ENCODE results near the gene KAT7.
A peak's percentile ranks its signal among the peaks of the same experiment; 100 is the strongest.

KAT7 gene

DNA sequence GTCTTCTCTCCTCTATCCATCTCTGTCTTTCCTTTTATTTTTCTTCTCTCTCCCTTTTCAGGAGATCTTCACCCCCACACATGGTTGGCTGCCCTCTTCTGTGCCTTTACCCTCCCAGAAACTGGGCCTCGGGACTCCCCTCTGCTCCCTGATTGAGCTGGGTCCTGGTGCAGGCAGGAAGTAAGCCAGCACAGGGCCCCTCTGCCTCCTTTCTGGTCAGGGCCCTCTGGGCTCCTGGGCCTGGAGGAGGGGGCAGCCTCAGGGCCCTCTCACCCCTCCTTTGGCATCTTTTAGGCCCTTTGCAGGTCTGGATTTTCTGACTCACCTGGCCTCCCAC, 80.5 kb downstream of the KAT7 start:
- no peak overlapping the region for H3K4me3 ChIP-seq (ENCODE audit: low read depth in 1 of 2, low read length in 2 of 2)
- H2AFZ ChIP-seq (ENCODE audit: low read depth, low read length), result no peak overlapping the region
- TF ChIP-seq, protein P1, sequence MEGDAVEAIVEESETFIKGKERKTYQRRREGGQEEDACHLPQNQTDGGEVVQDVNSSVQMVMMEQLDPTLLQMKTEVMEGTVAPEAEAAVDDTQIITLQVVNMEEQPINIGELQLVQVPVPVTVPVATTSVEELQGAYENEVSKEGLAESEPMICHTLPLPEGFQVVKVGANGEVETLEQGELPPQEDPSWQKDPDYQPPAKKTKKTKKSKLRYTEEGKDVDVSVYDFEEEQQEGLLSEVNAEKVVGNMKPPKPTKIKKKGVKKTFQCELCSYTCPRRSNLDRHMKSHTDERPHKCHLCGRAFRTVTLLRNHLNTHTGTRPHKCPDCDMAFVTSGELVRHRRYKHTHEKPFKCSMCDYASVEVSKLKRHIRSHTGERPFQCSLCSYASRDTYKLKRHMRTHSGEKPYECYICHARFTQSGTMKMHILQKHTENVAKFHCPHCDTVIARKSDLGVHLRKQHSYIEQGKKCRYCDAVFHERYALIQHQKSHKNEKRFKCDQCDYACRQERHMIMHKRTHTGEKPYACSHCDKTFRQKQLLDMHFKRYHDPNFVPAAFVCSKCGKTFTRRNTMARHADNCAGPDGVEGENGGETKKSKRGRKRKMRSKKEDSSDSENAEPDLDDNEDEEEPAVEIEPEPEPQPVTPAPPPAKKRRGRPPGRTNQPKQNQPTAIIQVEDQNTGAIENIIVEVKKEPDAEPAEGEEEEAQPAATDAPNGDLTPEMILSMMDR (IDR thresholded peaks at IDR 0.05; ENCODE audit: borderline replicate concordance, extremely low read depth, low read length, poor library complexity, severe bottlenecking), result no peak
- TF ChIP-seq EZH2 (IDR thresholded peaks at IDR 0.05; ENCODE audit: borderline replicate concordance, low read depth, low read length, severe bottlenecking), result no peak
- no peaks in the 10 kb centered on the region for H3K79me2 ChIP-seq (ENCODE audit: insufficient read depth, low read length)
- H3K27me3 ChIP-seq (ENCODE audit: insufficient read depth, low read length, poor library complexity), result peaks cover 2% of the 10 kb centered on the region
- no peak overlapping the region for H3K9ac ChIP-seq (ENCODE audit: low read depth, low read length)
- H3K27ac ChIP-seq (ENCODE audit: low read length), result no peak overlapping the region
- H3K9me3 ChIP-seq (ENCODE audit: insufficient read depth, low read length, severe bottlenecking), result no peaks in the 10 kb centered on the region
- H3K4me1 ChIP-seq (ENCODE audit: insufficient read depth, low read length), result 0 out of 2 replicates have a peak, but pooled peaks cover 3% of the 10 kb centered on the region
- no peak overlapping the region for H3K4me2 ChIP-seq (ENCODE audit: insufficient read depth, low read length)
- ATAC-seq (ENCODE audit: insufficient read depth, low read depth), result peak; percentile 24; the same call in 1 of the 3 replicates
- no peak for DNase-seq
- 0 out of 2 replicates have a peak, but pooled peaks cover 3% of the 10 kb centered on the region for H4K20me1 ChIP-seq (ENCODE audit: insufficient read depth, low read length)
- H3K36me3 ChIP-seq (ENCODE audit: insufficient read depth, low read length), result no peaks in the 10 kb centered on the region

DNA sequence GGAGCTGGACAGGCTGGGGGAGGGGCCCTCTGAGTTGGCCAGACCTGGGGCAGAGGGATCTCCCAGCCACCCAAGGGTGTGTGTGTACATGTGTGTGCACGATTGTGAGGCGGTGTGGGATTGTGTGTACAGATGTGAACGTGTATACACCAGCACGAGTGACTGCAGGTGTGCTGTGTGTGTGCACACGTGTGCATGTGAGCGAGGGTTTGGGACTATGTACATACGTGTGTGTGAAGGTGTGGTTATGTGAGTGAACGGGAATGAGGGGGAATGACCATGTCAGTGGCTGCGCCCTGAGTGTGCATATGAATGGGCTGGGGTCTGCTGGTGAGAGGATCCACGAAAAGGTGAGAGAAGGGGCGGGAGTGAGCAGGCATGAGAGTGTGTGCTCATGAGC, 81.8 kb downstream of the KAT7 start:
- ATAC-seq (ENCODE audit: insufficient read depth, low read depth), result no peak
- H3K4me1 ChIP-seq (ENCODE audit: insufficient read depth, low read length), result 0 out of 2 replicates have a peak, but pooled peaks cover 3% of the 10 kb centered on the region
- no peak overlapping the region for H3K9ac ChIP-seq (ENCODE audit: low read depth, low read length)
- no peak overlapping the region for H3K27ac ChIP-seq (ENCODE audit: low read length)
- H3K9me3 ChIP-seq (ENCODE audit: insufficient read depth, low read length, severe bottlenecking), result no peaks in the 10 kb centered on the region
- no peak for TF ChIP-seq EZH2 (IDR thresholded peaks at IDR 0.05; ENCODE audit: borderline replicate concordance, low read depth, low read length, severe bottlenecking)
- TF ChIP-seq, protein P1 (IDR thresholded peaks at IDR 0.05; ENCODE audit: borderline replicate concordance, extremely low read depth, low read length, poor library complexity, severe bottlenecking), result no peak
- H3K79me2 ChIP-seq (ENCODE audit: insufficient read depth, low read length), result no peaks in the 10 kb centered on the region
- H2AFZ ChIP-seq (ENCODE audit: low read depth, low read length), result no peak overlapping the region
- no peaks in the 10 kb centered on the region for H3K36me3 ChIP-seq (ENCODE audit: insufficient read depth, low read length)
- no peak overlapping the region for H3K4me2 ChIP-seq (ENCODE audit: insufficient read depth, low read length)
- H3K27me3 ChIP-seq (ENCODE audit: insufficient read depth, low read length, poor library complexity), result peaks cover 2% of the 10 kb centered on the region
- H3K4me3 ChIP-seq (ENCODE audit: low read depth in 1 of 2, low read length in 2 of 2), result no peak overlapping the region
- H4K20me1 ChIP-seq (ENCODE audit: insufficient read depth, low read length), result 0 out of 2 replicates have a peak, but pooled peaks cover 3% of the 10 kb centered on the region
- DNase-seq, result no peak

GRCh38 chr17:49871211-49871610, 82.7 kb downstream of the KAT7 start:
- ATAC-seq (ENCODE audit: insufficient read depth, low read depth) (no peak), DNase-seq (no peak)
- Histone ChIP-seq H3K27ac (ENCODE audit: low read length) (no peak overlapping the region), H3K4me2 (ENCODE audit: insufficient read depth, low read length) (no peak overlapping the region), H3K9ac (ENCODE audit: low read depth, low read length) (no peak overlapping the region), H3K4me1 (ENCODE audit: insufficient read depth, low read length) (0 out of 2 replicates have a peak, but pooled peaks cover 3% of the 10 kb centered on the region), H3K36me3 (ENCODE audit: insufficient read depth, low read length) (no peaks in the 10 kb centered on the region), H2AFZ (ENCODE audit: low read depth, low read length) (no peak overlapping the region), H3K27me3 (ENCODE audit: insufficient read depth, low read length, poor library complexity) (peaks cover 6% of the 10 kb centered on the region), H3K9me3 (ENCODE audit: insufficient read depth, low read length, severe bottlenecking) (no peaks in the 10 kb centered on the region), H4K20me1 (ENCODE audit: insufficient read depth, low read length) (0 out of 2 replicates have a peak, but pooled peaks cover 3% of the 10 kb centered on the region), H3K79me2 (ENCODE audit: insufficient read depth, low read length) (no peaks in the 10 kb centered on the region), H3K4me3 (ENCODE audit: low read depth in 1 of 2, low read length in 2 of 2) (no peak overlapping the region)
- no peak for TF ChIP-seq EZH2 (IDR thresholded peaks at IDR 0.05; ENCODE audit: borderline replicate concordance, low read depth, low read length, severe bottlenecking)
- TF ChIP-seq, protein P1 (IDR thresholded peaks at IDR 0.05; ENCODE audit: borderline replicate concordance, extremely low read depth, low read length, poor library complexity, severe bottlenecking), result no peak

All from DND-41 (cell line).